Panc1 (cell line): ENCODE results near the gene BICD2. TPM values are rescaled to one million over a fixed set of nuclear protein-coding genes. Genes with fewer than 3 reads are reported as not detected.
A peak's percentile ranks its signal among the peaks of the same experiment; 100 is the strongest.

Experiments
- ATAC-seq: fragments of 200-7000 bp; cut with Tn5 transposase; 2 replicates; pipeline ENCODE4 v1.9.1; 2020; ENCODE audit warnings: mild to moderate bottlenecking, moderate library complexity
- BruUV-seq: library from RNA; stranded (reverse); fragments of 400-500 nt; replicated peaks from 2 replicates; lab custom pipeline; 2021; lab: Mats Ljungman, UMichigan
- CTCF ChIA-PET: fragments of 300-600 bp; sonication (Branson Sonifier 250); formaldehyde crosslinking; loops from one replicate; lab custom pipeline; 2022; ENCODE audit warnings: antibody characterized with exemption; lab: Charles Lee
- POLR2A ChIA-PET: fragments of 300-600 bp; sonication (Branson Sonifier 250); formaldehyde crosslinking; loops from one replicate; lab custom pipeline; 2022; ENCODE audit warnings: antibody characterized with exemption; lab: Charles Lee
- DNase-seq: peaks from one replicate; pipeline ENCODE4 v3.0.0-alpha.2; 2010; ENCODE audit warnings: low read depth, low spot score
- H3K27ac ChIP-seq: 2 replicates; pipeline ENCODE4 v1.5.1; 2011; ENCODE audit warnings: mild to moderate bottlenecking, low read length, inconsistent platforms
- H3K27me3 ChIP-seq: fragments of 200-500 bp; sonication (Bioruptor generic); 2 replicates; pipeline ENCODE4 v1.6.0; 2014; ENCODE audit warnings: low read length, inconsistent platforms; ENCODE audit not compliant: control insufficient read depth, insufficient read depth
- H3K36me3 ChIP-seq: fragments of 200-500 bp; sonication (Bioruptor generic); 2 replicates; pipeline ENCODE4 v1.5.1; 2014; ENCODE audit warnings: inconsistent platforms, mild to moderate bottlenecking, low read length, moderate library complexity; ENCODE audit not compliant: control insufficient read depth, insufficient read depth
- H3K4me1 ChIP-seq: 2 replicates; pipeline ENCODE4 v1.5.1; 2011; ENCODE audit warnings: inconsistent platforms, mild to moderate bottlenecking, low read length, moderate library complexity; ENCODE audit not compliant: control insufficient read depth, insufficient read depth
- H3K4me3 ChIP-seq, 2 experiments: 2 replicates each; pipeline ENCODE4 v1.5.1; 2011 to 2012; ENCODE audit warnings: low read depth in 2 of 2, low read length in 2 of 2, mild to moderate bottlenecking in 2 of 2, inconsistent platforms in 1 of 2, moderate library complexity in 1 of 2
- H3K9me3 ChIP-seq: fragments of 200-500 bp; sonication (Bioruptor generic); 2 replicates; pipeline ENCODE4 v1.5.1; 2014; ENCODE audit warnings: low read depth, mild to moderate bottlenecking, inconsistent platforms, low read length, moderate library complexity; ENCODE audit not compliant: control insufficient read depth, insufficient read depth
- POLR2AphosphoS5 ChIP-seq: IDR thresholded peaks from 2 replicates; pipeline ENCODE4 v1.6.1; 2012; ENCODE audit warnings: mild to moderate bottlenecking, low read depth, low read length, moderate library complexity
- SIN3A ChIP-seq: IDR thresholded peaks from 2 replicates; pipeline ENCODE4 v1.6.1; 2012; ENCODE audit warnings: low read depth, mild to moderate bottlenecking, low read length, moderate library complexity, borderline replicate concordance; ENCODE audit not compliant: insufficient read depth
- TCF7L2 ChIP-seq: IDR thresholded peaks from 2 replicates; pipeline ENCODE4 v1.6.1; 2011; ENCODE audit warnings: mild to moderate bottlenecking, low read depth, low read length, inconsistent platforms
- in situ Hi-C: cut with HindIII; loops from 2 replicates; pipeline ENCODE4 v1.10.0; 2016; ENCODE audit warnings: low sequenced_read_pairs, low pct_unique_long_range_greater_than_20kb
- intact Hi-C: fragments of 100-400 bp; cut with micrococcal nuclease; formaldehyde crosslinking; loops from one replicate; pipeline ENCODE4 v1.10.0; 2022; ENCODE audit not compliant: unreplicated experiment
- total RNA-seq: library from RNA; stranded (reverse); gene quantifications from one replicate; pipeline ENCODE4 v1.2.1, GENCODE V29; 2021; ENCODE audit not compliant: unreplicated experiment
- TF ChIP-seq, protein P1 (sequence below), 2 experiments: IDR thresholded peaks; 2 replicates each; pipeline ENCODE4 v1.6.1; 2011 to 2012; ENCODE audit warnings: low read depth in 2 of 2, control low read depth in 1 of 2, low read length in 1 of 2, mild to moderate bottlenecking in 1 of 2, moderate library complexity in 1 of 2; ENCODE audit not compliant: insufficient read depth in 1 of 2
- TF ChIP-seq, protein P2 (sequence below): fragments of 450-650 bp; IDR thresholded peaks from 2 replicates; pipeline ENCODE4 v1.5.1; 2017; ENCODE audit warnings: mild to moderate bottlenecking

The BICD2 gene
- total RNA-seq, 1 experiment from 2014 or later = 17.3 TPM

DNA sequence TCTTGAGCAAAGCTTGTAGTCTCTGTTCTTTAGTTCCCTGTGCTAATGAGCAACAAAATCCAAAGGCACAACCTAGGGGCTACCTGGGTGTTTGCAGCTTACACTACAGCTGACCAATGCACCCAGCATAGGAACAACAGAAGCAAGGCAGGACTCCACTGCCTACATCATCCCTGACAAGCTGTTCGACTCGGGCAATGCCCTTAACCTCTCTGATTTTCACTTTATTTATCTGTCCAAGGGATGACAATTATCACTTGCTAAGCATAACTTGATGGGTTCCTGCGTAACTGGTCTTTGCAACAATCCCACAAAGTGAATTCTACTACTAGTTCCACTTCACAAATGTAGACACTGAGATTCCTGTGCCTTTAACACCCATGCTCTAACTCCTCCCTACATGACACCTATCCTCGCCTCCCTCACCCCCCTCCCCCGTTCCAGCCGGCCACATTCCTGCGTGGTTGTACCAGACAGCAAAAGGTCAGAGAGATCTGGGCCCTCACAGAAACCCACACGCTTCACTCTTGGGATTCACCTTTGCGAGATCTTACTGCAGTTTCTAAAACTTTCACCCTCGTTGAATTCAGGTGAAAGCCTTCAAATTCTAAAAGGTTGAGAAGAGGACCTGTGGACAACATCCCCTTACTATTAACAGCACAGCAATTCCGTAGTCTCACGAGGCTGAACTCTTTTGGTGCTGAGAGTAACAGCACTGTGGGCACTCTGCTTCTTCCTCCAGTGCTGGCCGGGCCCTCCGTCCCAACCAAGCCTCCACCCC lies 95.7 kb downstream of the BICD2 start:
- ChIA-PET POLR2A (interaction anchor here (0.7 kb wide), 1 partner anchor 568 kb away, joined by 3 read pairs; no protein-coding TSS in a partner anchor), CTCF (no interaction called here)
- TF ChIP-seq SIN3A (no peak), POLR2AphosphoS5 (no peak), TCF7L2 (no peak)
- TF ChIP-seq, protein P1, sequence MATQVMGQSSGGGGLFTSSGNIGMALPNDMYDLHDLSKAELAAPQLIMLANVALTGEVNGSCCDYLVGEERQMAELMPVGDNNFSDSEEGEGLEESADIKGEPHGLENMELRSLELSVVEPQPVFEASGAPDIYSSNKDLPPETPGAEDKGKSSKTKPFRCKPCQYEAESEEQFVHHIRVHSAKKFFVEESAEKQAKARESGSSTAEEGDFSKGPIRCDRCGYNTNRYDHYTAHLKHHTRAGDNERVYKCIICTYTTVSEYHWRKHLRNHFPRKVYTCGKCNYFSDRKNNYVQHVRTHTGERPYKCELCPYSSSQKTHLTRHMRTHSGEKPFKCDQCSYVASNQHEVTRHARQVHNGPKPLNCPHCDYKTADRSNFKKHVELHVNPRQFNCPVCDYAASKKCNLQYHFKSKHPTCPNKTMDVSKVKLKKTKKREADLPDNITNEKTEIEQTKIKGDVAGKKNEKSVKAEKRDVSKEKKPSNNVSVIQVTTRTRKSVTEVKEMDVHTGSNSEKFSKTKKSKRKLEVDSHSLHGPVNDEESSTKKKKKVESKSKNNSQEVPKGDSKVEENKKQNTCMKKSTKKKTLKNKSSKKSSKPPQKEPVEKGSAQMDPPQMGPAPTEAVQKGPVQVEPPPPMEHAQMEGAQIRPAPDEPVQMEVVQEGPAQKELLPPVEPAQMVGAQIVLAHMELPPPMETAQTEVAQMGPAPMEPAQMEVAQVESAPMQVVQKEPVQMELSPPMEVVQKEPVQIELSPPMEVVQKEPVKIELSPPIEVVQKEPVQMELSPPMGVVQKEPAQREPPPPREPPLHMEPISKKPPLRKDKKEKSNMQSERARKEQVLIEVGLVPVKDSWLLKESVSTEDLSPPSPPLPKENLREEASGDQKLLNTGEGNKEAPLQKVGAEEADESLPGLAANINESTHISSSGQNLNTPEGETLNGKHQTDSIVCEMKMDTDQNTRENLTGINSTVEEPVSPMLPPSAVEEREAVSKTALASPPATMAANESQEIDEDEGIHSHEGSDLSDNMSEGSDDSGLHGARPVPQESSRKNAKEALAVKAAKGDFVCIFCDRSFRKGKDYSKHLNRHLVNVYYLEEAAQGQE (IDR thresholded peaks at IDR 0.05; ENCODE audit: insufficient read depth in 1 of 2, low read depth in 2 of 2, low read length in 1 of 2) = no peak
- TF ChIP-seq, protein P2, sequence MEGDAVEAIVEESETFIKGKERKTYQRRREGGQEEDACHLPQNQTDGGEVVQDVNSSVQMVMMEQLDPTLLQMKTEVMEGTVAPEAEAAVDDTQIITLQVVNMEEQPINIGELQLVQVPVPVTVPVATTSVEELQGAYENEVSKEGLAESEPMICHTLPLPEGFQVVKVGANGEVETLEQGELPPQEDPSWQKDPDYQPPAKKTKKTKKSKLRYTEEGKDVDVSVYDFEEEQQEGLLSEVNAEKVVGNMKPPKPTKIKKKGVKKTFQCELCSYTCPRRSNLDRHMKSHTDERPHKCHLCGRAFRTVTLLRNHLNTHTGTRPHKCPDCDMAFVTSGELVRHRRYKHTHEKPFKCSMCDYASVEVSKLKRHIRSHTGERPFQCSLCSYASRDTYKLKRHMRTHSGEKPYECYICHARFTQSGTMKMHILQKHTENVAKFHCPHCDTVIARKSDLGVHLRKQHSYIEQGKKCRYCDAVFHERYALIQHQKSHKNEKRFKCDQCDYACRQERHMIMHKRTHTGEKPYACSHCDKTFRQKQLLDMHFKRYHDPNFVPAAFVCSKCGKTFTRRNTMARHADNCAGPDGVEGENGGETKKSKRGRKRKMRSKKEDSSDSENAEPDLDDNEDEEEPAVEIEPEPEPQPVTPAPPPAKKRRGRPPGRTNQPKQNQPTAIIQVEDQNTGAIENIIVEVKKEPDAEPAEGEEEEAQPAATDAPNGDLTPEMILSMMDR = no peak
- Histone ChIP-seq H3K9me3 (no peaks in the 10 kb centered on the region), H3K4me3 (peak overlapping the region; percentile 92 to 98), H3K27ac (peak overlapping the region; percentile 77), H3K27me3 (no peaks in the 10 kb centered on the region), H3K36me3 (peaks cover 6% of the 10 kb centered on the region; the same call in 1 of the 2 replicates), H3K4me1 (peaks cover 5% of the 10 kb centered on the region; the same call in 1 of the 2 replicates)
- DNase-seq (no peak), ATAC-seq (no peak; the same call in 1 of the 2 replicates)
- in situ Hi-C loops (no loop called here), intact Hi-C loops (no loop called here)
- TSS peak; percentile 90 for BruUV-seq

DNA sequence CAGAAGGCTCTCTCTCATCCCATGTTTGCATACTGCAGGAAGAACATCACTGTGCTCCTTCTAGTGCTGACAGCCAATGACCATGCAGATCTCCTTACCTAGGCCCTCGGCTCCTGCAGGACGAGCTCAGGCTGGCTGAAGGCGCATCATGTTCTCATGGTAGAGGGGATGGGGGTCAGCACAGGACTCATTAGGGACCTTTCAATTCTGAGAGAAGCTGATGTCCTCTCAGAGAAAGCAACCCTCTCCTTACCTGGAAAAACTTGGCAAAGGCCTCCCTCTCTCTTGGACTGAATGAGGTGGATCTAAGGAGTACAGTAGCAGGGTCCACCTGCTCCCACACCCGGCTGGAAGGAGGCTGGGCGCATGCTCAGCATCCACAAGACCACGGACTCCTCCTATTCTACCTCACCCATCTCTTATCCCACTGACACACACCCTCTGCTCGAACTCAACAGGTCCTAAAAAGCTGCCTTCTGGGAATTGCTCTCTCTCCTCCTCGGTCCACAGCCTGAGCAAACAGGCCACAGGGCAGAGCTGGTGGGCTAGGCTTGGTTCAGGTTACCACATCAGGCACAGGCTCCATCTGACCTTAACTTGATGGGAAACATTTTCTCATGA lies 97.6 kb downstream of the BICD2 start:
- TF ChIP-seq POLR2AphosphoS5 = no peak
- Histone ChIP-seq H3K9me3 (no peaks in the 10 kb centered on the region), H3K27ac (no peak overlapping the region), H3K27me3 (no peaks in the 10 kb centered on the region), H3K4me1 (peaks cover 5% of the 10 kb centered on the region; the same call in 1 of the 2 replicates), H3K36me3 (peaks cover 6% of the 10 kb centered on the region; the same call in 1 of the 2 replicates), H3K4me3 (no peak overlapping the region)
- in situ Hi-C loops (no loop called here), intact Hi-C loops (no loop called here)
- ATAC-seq (no peak), DNase-seq (no peak)
- no TSS peak for BruUV-seq
- POLR2A ChIA-PET = no interaction called here
- CTCF ChIA-PET = no interaction called here
